MM.1S (cell line): Measurements from ENCODE around the gene PCDHGB7.

Experiments
- DNase-seq: peaks from one replicate; pipeline ENCODE4 v3.0.0-alpha.2; 2015
- H2AFZ ChIP-seq: fragments of 300-600 bp; sonication (generic); 2 replicates; pipeline ENCODE4 v1.6.0; 2016; ENCODE audit warnings: antibody characterized with exemption, low read length
- H3F3A ChIP-seq: fragments of 300-600 bp; sonication (generic); 2 replicates; pipeline ENCODE4 v1.6.1; 2016; ENCODE audit warnings: mild to moderate bottlenecking, antibody characterized with exemption, low read length, moderate library complexity, mixed read lengths; ENCODE audit not compliant: insufficient read depth
- H3K27ac ChIP-seq: fragments of 300-600 bp; sonication (generic); 2 replicates; pipeline ENCODE4 v1.5.1; 2016; ENCODE audit warnings: mild to moderate bottlenecking, low read length
- H3K27me3 ChIP-seq: fragments of 300-600 bp; sonication (generic); replicated peaks from 2 replicates; pipeline ENCODE4 v1.6.0; 2016; ENCODE audit warnings: low read length; ENCODE audit not compliant: insufficient read depth
- H3K36me3 ChIP-seq: fragments of 300-600 bp; sonication (generic); replicated peaks from 2 replicates; pipeline ENCODE4 v1.6.1; 2016; ENCODE audit warnings: mild to moderate bottlenecking, low read length, mixed read lengths; ENCODE audit not compliant: insufficient read depth
- H3K4me1 ChIP-seq: fragments of 300-600 bp; sonication (generic); 2 replicates; pipeline ENCODE4 v1.6.1; 2016; ENCODE audit warnings: low read length, mixed read lengths
- H3K4me2 ChIP-seq: fragments of 300-600 bp; sonication (generic); 2 replicates; pipeline ENCODE4 v1.6.0; 2016; ENCODE audit warnings: low read depth, low read length
- H3K4me3 ChIP-seq: fragments of 300-600 bp; sonication (generic); 2 replicates; pipeline ENCODE4 v1.5.1; 2016; ENCODE audit warnings: low read length, mixed read lengths
- H3K79me2 ChIP-seq: fragments of 300-600 bp; sonication (generic); 2 replicates; pipeline ENCODE4 v1.6.1; 2016; ENCODE audit warnings: mixed run types, low read length, mixed read lengths
- H3K9ac ChIP-seq: fragments of 300-600 bp; sonication (generic); 2 replicates; pipeline ENCODE4 v1.6.1; 2016; ENCODE audit warnings: low read length, mixed read lengths
- H3K9me2 ChIP-seq: fragments of 300-600 bp; sonication (generic); replicated peaks from 2 replicates; pipeline ENCODE4 v1.6.1; 2016; ENCODE audit warnings: mild to moderate bottlenecking, low read length, mixed read lengths; ENCODE audit not compliant: insufficient read depth
- H3K9me3 ChIP-seq: fragments of 300-600 bp; sonication (generic); replicated peaks from 2 replicates; pipeline ENCODE4 v1.6.1; 2016; ENCODE audit warnings: mild to moderate bottlenecking, low read length, mixed read lengths; ENCODE audit not compliant: insufficient read depth
- H4K20me1 ChIP-seq: fragments of 300-600 bp; sonication (generic); 2 replicates; pipeline ENCODE4 v1.6.1; 2016; ENCODE audit warnings: mild to moderate bottlenecking, low read length, moderate library complexity, mixed read lengths; ENCODE audit not compliant: insufficient read depth
- CTCF ChIP-seq: fragments of 300-600 bp; sonication (generic); IDR thresholded peaks from 2 replicates; pipeline ENCODE4 v1.5.1; 2016; ENCODE audit warnings: antibody characterized with exemption, low read length, mixed read lengths
- EZH2 ChIP-seq: fragments of 300-600 bp; sonication (generic); optimal IDR thresholded peaks from 2 replicates; pipeline ENCODE3; 2017; ENCODE audit warnings: low read depth, mild to moderate bottlenecking, antibody characterized with exemption, low read length, mixed read lengths
- EZH2phosphoT487 ChIP-seq: fragments of 300-600 bp; sonication (generic); IDR thresholded peaks from 2 replicates; pipeline ENCODE4 v1.6.1; 2018; ENCODE audit warnings: antibody characterized with exemption, low read length

Gene PCDHGB7

GRCh38 chr5:141440341-141440740, 22.9 kb downstream of the PCDHGB7 start:
- H3K9ac ChIP-seq: no peak overlapping the region
- no peaks in the 10 kb centered on the region for H3K36me3 ChIP-seq
- DNase-seq: no peak
- no peaks in the 10 kb centered on the region; the same call in 1 of the 2 replicates for H3K27me3 ChIP-seq
- H3F3A ChIP-seq: no peaks in the 10 kb centered on the region
- no peaks in the 10 kb centered on the region for H3K4me1 ChIP-seq
- H3K27ac ChIP-seq: no peak overlapping the region
- TF ChIP-seq EZH2: no peak
- no peak for TF ChIP-seq CTCF
- no peak for TF ChIP-seq EZH2phosphoT487
- H2AFZ ChIP-seq: no peak overlapping the region
- H3K9me3 ChIP-seq: no peaks in the 10 kb centered on the region
- no peaks in the 10 kb centered on the region for H4K20me1 ChIP-seq
- H3K4me3 ChIP-seq: no peak overlapping the region
- H3K9me2 ChIP-seq: no peaks in the 10 kb centered on the region
- H3K4me2 ChIP-seq: no peak overlapping the region
- no peaks in the 10 kb centered on the region for H3K79me2 ChIP-seq

- H3K9ac ChIP-seq: no peak overlapping the region
- no peak for DNase-seq
- no peaks in the 10 kb centered on the region for H3K4me1 ChIP-seq
- no peaks in the 10 kb centered on the region for H3F3A ChIP-seq
- TF ChIP-seq EZH2phosphoT487 (no peak), CTCF (no peak), EZH2 (no peak)
- H3K27me3 ChIP-seq: no peaks in the 10 kb centered on the region
- no peaks in the 10 kb centered on the region for H3K36me3 ChIP-seq
- no peaks in the 10 kb centered on the region for H3K9me2 ChIP-seq
- H3K9me3 ChIP-seq: no peaks in the 10 kb centered on the region
- H3K79me2 ChIP-seq: no peaks in the 10 kb centered on the region
- no peak overlapping the region for H3K27ac ChIP-seq
- H2AFZ ChIP-seq: no peak overlapping the region
- H4K20me1 ChIP-seq: no peaks in the 10 kb centered on the region
- H3K4me2 ChIP-seq: no peak overlapping the region
- no peak overlapping the region for H3K4me3 ChIP-seq
Observed at GRCh38 chr5:141441571-141442170, 24.2 kb downstream of the PCDHGB7 start.

GRCh38 chr5:141465351-141465750, 47.9 kb downstream of the PCDHGB7 start:
- TF ChIP-seq EZH2 (no peak), EZH2phosphoT487 (no peak), CTCF (no peak)
- no peaks in the 10 kb centered on the region for H3K4me1 ChIP-seq
- no peak overlapping the region for H2AFZ ChIP-seq
- H3K36me3 ChIP-seq: no peaks in the 10 kb centered on the region
- no peak overlapping the region for H3K4me3 ChIP-seq
- no peak overlapping the region for H3K27ac ChIP-seq
- no peak overlapping the region for H3K9ac ChIP-seq
- no peak for DNase-seq
- no peaks in the 10 kb centered on the region for H3K9me2 ChIP-seq
- no peaks in the 10 kb centered on the region for H3K27me3 ChIP-seq
- H3K9me3 ChIP-seq: no peaks in the 10 kb centered on the region
- no peak overlapping the region for H3K4me2 ChIP-seq
- H3F3A ChIP-seq: no peaks in the 10 kb centered on the region
- no peaks in the 10 kb centered on the region for H4K20me1 ChIP-seq
- H3K79me2 ChIP-seq: no peaks in the 10 kb centered on the region
